ENCODE measurements around the gene PDE4B.

- no peak for TF ChIP-seq POLR2A (IDR thresholded peaks at IDR 0.05)
- TF ChIP-seq, protein P1, sequence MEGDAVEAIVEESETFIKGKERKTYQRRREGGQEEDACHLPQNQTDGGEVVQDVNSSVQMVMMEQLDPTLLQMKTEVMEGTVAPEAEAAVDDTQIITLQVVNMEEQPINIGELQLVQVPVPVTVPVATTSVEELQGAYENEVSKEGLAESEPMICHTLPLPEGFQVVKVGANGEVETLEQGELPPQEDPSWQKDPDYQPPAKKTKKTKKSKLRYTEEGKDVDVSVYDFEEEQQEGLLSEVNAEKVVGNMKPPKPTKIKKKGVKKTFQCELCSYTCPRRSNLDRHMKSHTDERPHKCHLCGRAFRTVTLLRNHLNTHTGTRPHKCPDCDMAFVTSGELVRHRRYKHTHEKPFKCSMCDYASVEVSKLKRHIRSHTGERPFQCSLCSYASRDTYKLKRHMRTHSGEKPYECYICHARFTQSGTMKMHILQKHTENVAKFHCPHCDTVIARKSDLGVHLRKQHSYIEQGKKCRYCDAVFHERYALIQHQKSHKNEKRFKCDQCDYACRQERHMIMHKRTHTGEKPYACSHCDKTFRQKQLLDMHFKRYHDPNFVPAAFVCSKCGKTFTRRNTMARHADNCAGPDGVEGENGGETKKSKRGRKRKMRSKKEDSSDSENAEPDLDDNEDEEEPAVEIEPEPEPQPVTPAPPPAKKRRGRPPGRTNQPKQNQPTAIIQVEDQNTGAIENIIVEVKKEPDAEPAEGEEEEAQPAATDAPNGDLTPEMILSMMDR (IDR thresholded peaks at IDR 0.05), result no peak
These were observed 22.1 kb downstream of the PDE4B start for GRCh38 chr1:65814752-65815151.

Data from esophagus squamous epithelium (tissue), 4 donors.